Rectal smooth muscle tissue (tissue), 1 donor: Measurements from ENCODE around the gene ASIC2.

ENCODE experiments used
- H3K27ac ChIP-seq: one replicate; pipeline ENCODE4 v1.7.0; 2013; ENCODE audit warnings: low read depth, low read length, inconsistent platforms
- H3K27me3 ChIP-seq: one replicate; pipeline ENCODE4 v1.7.0; 2013; ENCODE audit warnings: low read length; ENCODE audit not compliant: control insufficient read depth, insufficient read depth
- H3K36me3 ChIP-seq: one replicate; pipeline ENCODE4 v1.7.0; 2013; ENCODE audit warnings: low read length; ENCODE audit not compliant: control insufficient read depth, insufficient read depth
- H3K4me1 ChIP-seq: one replicate; pipeline ENCODE4 v1.7.0; 2013; ENCODE audit warnings: low read length; ENCODE audit not compliant: control insufficient read depth, insufficient read depth
- H3K4me3 ChIP-seq: one replicate; pipeline ENCODE4 v1.7.0; 2013; ENCODE audit warnings: low read length
- H3K9ac ChIP-seq: one replicate; pipeline ENCODE4 v1.7.0; 2013; ENCODE audit warnings: low read length

ASIC2 gene

GRCh38 chr17:33053676-33054075, 239.4 kb downstream of the ASIC2 start:
- Histone ChIP-seq H3K27ac (no peak overlapping the region), H3K36me3 (no peaks in the 10 kb centered on the region), H3K9ac (no peak overlapping the region), H3K4me3 (no peak overlapping the region), H3K27me3 (no peaks in the 10 kb centered on the region), H3K4me1 (no peaks in the 10 kb centered on the region)

GRCh38 chr17:33052856-33053255, 240.2 kb downstream of the ASIC2 start:
- H3K27me3 ChIP-seq: no peaks in the 10 kb centered on the region
- H3K4me3 ChIP-seq: no peak overlapping the region
- no peak overlapping the region for H3K9ac ChIP-seq
- H3K4me1 ChIP-seq: no peaks in the 10 kb centered on the region
- no peaks in the 10 kb centered on the region for H3K36me3 ChIP-seq
- H3K27ac ChIP-seq: no peak overlapping the region

- Histone ChIP-seq H3K27me3 (no peaks in the 10 kb centered on the region), H3K36me3 (no peaks in the 10 kb centered on the region), H3K9ac (no peak overlapping the region), H3K4me1 (no peaks in the 10 kb centered on the region), H3K4me3 (no peak overlapping the region), H3K27ac (no peak overlapping the region)
Observed at GRCh38 chr17:33050611-33051140, 242.4 kb downstream of the ASIC2 start.

GRCh38 chr17:33049781-33050414, 243.2 kb downstream of the ASIC2 start:
- H3K4me3 ChIP-seq: no peak overlapping the region
- no peak overlapping the region for H3K9ac ChIP-seq
- H3K36me3 ChIP-seq: no peaks in the 10 kb centered on the region
- H3K27ac ChIP-seq: no peak overlapping the region
- H3K4me1 ChIP-seq: no peaks in the 10 kb centered on the region
- no peaks in the 10 kb centered on the region for H3K27me3 ChIP-seq

- Histone ChIP-seq H3K27ac (no peak overlapping the region), H3K27me3 (no peaks in the 10 kb centered on the region), H3K4me1 (no peaks in the 10 kb centered on the region), H3K36me3 (no peaks in the 10 kb centered on the region), H3K4me3 (no peak overlapping the region), H3K9ac (no peak overlapping the region)
Observed at GRCh38 chr17:33046361-33047255, 246.5 kb downstream of the ASIC2 start.

GRCh38 chr17:33045216-33045615, 247.9 kb downstream of the ASIC2 start:
- Histone ChIP-seq H3K27me3 (no peaks in the 10 kb centered on the region), H3K9ac (no peak overlapping the region), H3K27ac (no peak overlapping the region), H3K36me3 (no peaks in the 10 kb centered on the region), H3K4me1 (no peaks in the 10 kb centered on the region), H3K4me3 (no peak overlapping the region)

- H3K36me3 ChIP-seq: no peaks in the 10 kb centered on the region
- H3K4me1 ChIP-seq: no peaks in the 10 kb centered on the region
- H3K4me3 ChIP-seq: no peak overlapping the region
- no peak overlapping the region for H3K9ac ChIP-seq
- H3K27ac ChIP-seq: no peak overlapping the region
- no peaks in the 10 kb centered on the region for H3K27me3 ChIP-seq
Observed at GRCh38 chr17:33044771-33045170, 248.3 kb downstream of the ASIC2 start.

GRCh38 chr17:33040461-33040860, 252.6 kb downstream of the ASIC2 start:
- H3K4me3 ChIP-seq: no peak overlapping the region
- no peaks in the 10 kb centered on the region for H3K27me3 ChIP-seq
- H3K36me3 ChIP-seq: no peaks in the 10 kb centered on the region
- no peak overlapping the region for H3K27ac ChIP-seq
- no peaks in the 10 kb centered on the region for H3K4me1 ChIP-seq
- no peak overlapping the region for H3K9ac ChIP-seq

GRCh38 chr17:33039874-33040273, 253.2 kb downstream of the ASIC2 start:
- Histone ChIP-seq H3K27me3 (no peaks in the 10 kb centered on the region), H3K36me3 (no peaks in the 10 kb centered on the region), H3K9ac (no peak overlapping the region), H3K4me3 (no peak overlapping the region), H3K4me1 (no peaks in the 10 kb centered on the region), H3K27ac (no peak overlapping the region)

- Histone ChIP-seq H3K9ac (no peak overlapping the region), H3K4me1 (no peaks in the 10 kb centered on the region), H3K27ac (no peak overlapping the region)
Observed at GRCh38 chr17:33038740-33039139, 254.4 kb downstream of the ASIC2 start.

GRCh38 chr17:33033176-33033575, 259.9 kb downstream of the ASIC2 start:
- Histone ChIP-seq H3K4me3 (no peak overlapping the region), H3K9ac (no peak overlapping the region), H3K27ac (no peak overlapping the region), H3K36me3 (no peaks in the 10 kb centered on the region), H3K27me3 (no peaks in the 10 kb centered on the region), H3K4me1 (no peaks in the 10 kb centered on the region)

More at GRCh38 chr17:33038740-33039139, 254.4 kb downstream of the ASIC2 start:
- Histone ChIP-seq H3K27me3 (no peaks in the 10 kb centered on the region), H3K4me3 (no peak overlapping the region), H3K36me3 (no peaks in the 10 kb centered on the region)

- Histone ChIP-seq H3K27ac (no peak overlapping the region), H3K9ac (no peak overlapping the region), H3K27me3 (no peaks in the 10 kb centered on the region), H3K36me3 (no peaks in the 10 kb centered on the region), H3K4me3 (no peak overlapping the region), H3K4me1 (no peaks in the 10 kb centered on the region)
Observed at GRCh38 chr17:33028778-33029177, 264.3 kb downstream of the ASIC2 start.
